Measurements from ENCODE around the gene MRPS16.
A peak's percentile ranks its signal among the peaks of the same experiment; 100 is the strongest.
"Not testable (repeated sequence)": the region's sequence is repeated elsewhere in the genome, so short reads cannot be mapped to it uniquely, and the experiment has no call there.

The MRPS16 gene
- total RNA-seq, result 31.4 to 71.7 reads per million in 2 donors

GRCh38 chr10:73252445-73253224 lies at the start of gene MRPS16:
TSS of gene MRPS16 (minus strand) at chr10:73252644. CDS start at chr10:73252482, 162 bp downstream.
- DNase-seq, result peak; percentile 85

DNA sequence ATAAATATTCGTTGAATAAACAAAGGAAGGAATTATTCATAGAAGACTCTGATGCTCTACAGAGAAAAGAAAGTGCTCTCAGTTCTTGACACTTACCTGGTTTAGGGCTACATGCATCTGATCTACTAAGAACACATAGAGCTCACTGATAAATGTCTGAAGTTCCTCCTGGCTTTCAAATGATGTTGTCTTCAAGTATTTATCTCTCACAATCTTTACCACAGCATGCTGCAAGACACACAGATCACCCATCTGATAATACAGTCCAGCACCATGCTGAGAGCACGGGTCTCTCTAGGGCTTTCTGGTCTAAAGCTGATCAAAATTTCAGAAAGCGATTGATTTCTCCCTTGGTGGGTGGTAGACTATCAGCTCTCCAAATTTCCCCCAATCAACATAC lies 44.5 kb upstream of the MRPS16 start:
- DNase-seq, result no peak

GRCh38 chr10:73293461-73293860 lies 41.0 kb upstream of the MRPS16 start:
- DNase-seq, result no peak

DNA sequence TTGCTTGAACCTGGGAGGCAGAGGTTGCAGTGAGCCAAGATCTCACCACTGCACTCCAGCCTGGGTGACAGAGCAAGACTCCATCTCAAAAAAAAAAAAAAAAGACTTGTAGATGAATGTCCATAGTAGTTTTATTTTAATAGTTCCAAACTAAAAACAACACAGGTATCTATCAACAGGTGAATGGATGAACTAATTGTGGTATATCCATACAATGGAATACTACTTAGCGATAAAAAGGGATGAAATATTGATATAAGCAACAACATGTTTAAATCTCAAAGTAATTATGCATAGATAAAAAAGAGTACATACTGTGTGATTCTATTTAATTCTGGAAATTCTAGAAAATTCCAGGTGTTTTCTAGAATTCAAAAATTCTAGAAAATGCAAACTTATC lies 37.5 kb upstream of the MRPS16 start:
- no peak for DNase-seq

DNA sequence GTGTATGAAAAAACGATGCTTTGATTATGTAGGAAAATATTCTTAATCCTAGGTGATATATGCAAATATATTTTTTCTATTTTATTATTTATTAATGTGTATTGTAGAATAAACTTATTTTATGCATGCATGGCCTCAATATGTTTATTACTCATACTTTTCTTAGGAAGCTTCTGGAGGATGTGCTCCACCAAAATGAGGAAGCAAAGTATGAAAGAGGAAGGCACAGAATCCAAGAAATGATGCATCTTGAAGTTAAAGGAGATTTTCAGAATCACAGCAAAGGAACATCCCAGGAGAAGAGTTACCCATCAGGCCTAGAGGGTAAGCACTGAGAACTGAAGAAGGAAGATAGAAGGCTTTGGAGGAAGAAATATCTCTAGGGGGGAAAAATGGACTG lies 35.0 kb upstream of the MRPS16 start:
- DNase-seq, result no peak

- no peak for DNase-seq
Measured at GRCh38 chr10:73281097-73281496, 28.7 kb upstream of the MRPS16 start.

DNA sequence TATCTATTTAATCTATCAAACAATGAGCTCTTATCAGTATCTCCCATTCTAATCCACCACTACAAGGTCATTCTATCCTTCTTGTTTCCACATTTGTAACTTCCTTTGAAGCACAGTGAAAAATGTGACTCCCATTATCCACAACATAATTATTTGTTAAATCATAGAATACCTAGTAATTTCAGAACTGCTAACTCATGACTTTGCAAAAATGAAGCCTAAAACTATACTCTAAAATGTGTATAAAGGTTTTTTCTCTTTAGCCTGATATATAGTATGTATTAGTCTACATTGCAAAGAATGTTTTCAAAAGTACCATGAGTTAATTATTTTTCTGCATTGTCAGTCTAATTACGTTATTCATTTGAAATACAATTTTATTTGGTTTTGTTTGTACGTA lies 12.0 kb upstream of the MRPS16 start:
- no peak for DNase-seq

GRCh38 chr10:73263693-73264347 lies 11.4 kb upstream of the MRPS16 start:
- no peak for DNase-seq

DNA sequence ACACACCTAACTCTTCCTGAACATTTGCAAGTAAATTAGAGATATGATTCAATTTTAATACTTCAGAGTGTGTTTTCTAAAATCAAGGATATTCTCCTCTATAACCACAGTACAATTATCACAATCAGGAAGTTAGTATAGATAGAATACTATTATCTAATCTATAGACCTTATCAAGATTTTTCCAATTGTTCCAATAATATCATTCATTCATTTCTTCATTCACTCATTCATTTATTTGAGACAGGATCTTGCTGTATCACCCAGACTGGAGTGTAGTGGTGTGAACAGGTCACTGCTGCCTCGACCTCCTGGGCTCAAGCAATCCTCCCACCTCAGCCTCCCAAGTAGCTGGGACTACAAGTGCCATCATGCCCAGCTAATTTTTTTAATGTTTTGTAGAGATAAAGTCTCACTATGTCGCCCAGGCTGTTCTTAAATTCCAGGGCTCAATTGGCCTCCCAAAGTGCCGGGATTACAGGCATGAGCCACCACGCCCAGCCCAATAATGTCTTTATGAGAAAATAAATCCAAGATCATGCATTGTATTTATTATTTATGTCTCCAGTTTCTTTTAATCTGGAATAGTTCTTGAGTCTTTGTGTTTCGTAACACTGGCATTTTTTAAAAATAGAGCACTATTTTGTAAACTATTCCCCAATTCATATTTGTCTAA lies 10.6 kb upstream of the MRPS16 start:
- no peak for DNase-seq

- no peak for DNase-seq
Measured at GRCh38 chr10:73262105-73262730, 9.8 kb upstream of the MRPS16 start.

DNA sequence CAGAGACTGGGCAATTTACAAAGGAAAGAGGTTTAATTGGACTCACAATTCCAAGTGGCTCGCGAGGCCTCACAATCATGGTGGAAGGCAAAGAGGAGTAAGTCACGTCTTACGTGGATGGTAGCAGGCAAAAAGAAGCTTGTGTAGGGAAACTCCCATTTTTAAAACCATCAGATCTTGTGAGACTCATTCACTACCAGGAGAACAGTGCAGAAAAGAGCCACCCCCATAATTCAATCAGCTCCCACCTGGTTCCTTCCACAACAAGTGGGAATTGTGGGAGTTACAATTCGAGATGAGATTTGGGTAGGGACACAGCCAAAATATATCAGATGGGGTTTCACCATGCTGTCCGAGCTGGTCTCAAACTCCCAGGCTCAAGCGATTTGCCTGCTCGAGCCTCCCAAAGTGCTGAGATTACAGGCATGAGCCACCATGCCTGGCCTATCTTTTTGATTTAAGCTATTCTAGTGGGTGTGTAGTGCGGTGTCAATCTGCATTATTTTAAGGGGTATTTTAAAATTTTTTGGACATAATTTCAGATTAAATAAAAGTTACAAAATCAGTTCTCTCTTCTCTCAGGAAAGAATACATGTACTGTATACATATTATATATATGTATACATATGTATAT lies 9.0 kb upstream of the MRPS16 start:
- DNase-seq, result no peak

- DNase-seq, result not testable (repeated sequence)
Measured at GRCh38 chr10:73258612-73259011, 6.2 kb upstream of the MRPS16 start.

- DNase-seq, result no peak
Measured at GRCh38 chr10:73253225-73253555, 746 bp upstream of the MRPS16 start.

DNA sequence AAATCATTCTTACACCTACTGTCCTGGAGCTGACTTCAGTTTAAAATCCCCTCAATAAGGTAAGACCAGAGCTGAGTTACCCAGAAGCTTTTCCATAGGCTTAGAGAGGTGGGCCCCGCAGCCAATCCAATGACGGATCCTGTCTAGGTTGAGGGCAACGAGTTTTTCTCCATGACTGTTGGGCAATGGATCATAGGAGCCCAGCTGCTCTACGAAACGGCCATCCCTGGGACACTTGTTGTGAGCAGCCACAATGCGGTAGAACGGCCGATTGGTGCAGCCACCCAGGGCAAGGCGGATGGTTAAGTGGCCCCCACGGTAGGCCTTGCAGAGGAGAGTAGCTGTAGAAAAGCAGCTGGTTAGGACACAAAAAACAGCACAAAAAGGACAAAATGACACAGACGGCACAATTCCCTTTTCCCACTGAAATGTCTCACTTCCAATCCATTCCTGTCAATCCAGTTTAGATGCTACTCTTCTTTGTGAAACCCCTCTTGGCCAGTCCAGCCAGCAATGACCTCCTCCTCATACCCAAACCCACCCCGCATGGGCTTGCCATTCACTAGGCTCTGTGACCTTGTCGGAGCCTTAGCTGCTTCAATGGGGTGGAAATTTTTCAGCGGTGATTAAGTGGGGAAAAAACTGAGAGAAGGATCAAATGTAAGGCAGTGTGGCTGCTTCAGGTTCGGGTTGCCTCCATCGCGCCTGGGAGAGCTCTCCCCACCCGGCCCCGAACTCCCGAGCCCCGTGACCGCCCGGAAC lies 580 bp downstream of the MRPS16 start:
- no peak for DNase-seq

DNA sequence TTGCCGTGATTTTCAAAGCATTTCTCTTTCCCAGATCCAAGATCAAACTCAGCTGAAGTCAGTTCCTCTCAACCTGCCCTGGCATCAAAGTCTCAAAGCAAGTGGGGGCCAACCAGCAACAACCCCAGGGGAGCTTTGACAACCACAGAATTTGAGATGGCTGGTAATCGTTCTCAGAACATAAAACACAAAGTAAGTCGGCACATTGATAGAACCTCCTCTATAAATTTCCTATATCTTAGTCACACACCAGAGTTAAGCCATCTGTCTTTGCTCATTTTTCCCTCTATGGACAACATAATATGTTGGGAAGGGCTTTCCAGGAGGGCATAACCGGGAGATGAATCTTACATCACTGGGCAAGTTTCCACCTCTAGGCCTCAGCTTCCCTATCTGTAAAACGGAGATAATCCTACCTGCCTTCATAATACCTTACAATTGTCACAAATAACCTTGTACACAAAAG lies 4.2 kb downstream of the MRPS16 start:
- DNase-seq, result no peak

DNA sequence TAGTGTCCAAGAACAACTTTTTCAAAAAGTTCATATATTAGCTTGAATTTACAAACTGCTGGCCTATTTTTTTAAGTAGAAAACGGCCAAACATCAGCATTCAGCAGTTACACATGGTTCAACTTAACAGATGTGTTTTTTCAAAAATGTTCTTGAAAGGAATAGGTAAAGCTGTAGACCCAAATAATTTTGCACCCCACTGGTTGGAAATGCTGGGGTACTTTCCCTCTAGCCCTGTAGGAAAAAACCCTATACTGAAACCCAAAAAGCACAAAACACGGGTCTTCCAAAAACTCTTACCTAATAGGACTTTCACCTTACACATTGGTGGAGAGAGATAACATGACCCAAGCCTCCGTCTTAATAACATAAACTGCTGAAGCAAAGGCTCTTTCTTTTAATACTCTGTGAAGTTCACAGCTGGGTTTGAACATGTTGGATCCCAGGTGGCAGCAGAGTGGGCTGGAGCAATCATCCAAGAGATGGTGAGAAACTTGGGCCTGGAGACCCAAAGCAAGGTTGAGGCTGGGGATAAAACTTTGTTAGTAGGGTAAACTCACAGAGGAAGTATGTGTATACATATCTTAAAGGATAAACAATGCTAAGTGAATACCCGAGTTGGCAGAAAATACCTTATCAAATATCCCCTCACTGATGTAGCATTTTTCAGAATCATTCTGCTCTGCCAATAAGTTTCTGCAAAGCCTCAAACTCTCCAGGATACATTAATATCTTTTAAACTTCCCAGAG lies 4.8 kb downstream of the MRPS16 start:
- no peak for DNase-seq

DNA sequence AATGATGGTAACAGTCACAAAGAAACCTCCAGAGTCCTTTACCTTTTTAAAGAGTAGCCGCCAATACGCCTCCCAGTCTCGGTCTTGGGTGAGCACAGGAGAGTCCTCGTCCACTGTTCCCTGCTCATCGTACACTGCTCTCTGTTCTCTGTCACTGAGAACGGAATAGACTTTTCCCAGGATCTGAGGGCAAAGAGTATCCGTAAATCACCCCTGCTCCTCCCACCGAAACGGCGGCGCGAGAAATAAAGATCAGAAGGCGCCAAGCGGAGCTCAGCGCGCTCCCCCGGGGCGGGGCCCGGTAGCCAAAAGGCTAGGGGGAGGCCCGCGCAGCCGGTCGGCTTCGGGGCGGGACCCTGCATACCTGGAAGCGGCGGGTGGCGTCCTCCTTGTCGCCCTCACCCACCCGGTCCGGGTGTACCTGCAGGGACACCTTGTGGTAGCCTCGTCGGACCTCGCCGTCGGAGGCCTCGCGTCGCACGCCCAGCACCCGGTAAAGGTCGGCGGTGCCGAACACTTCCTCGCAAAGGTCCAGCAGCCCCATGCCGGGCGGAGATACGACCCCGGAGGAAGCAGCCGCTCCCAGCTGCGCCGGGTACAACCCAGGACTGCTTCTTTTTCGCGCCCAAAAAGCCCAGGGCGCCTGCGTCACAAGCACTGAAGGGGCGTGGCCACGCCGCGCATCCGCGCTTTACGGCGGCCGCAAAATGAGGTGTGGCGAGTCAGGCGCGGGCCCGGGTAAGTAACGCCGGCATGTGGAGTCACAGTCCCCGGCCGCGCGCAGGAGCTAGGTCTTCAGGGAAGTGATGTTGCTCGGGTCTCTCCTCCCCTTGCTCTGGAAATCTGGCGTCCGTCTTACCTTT lies 5.6 kb downstream of the MRPS16 start, which contains the start of gene DNAJC9:
Gene DNAJC9, minus strand, starts transcription at position 610 of the 863 bp plus-strand sequence. Its CDS starts 66 bp downstream, at position 544.
- DNase-seq, result peak; percentile 97

DNA sequence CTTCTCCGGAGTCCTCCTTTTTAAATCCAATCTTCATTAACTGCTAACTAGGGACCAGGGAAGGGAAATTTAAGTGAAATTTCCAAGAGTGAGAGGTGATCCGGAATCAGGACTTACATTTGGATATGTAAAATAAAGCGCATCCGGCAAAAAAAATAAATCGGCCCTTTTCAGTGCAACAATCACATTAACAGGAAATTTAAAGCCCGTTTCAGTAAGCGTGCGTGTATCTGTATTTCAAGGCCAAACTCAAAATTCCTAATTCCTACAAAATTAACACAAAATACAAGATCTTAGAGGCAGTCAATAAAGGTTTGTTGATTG lies 6.2 kb downstream of the MRPS16 start:
- no peak for DNase-seq

GRCh38 chr10:73244866-73245477 lies 7.5 kb downstream of the MRPS16 start:
- no peak for DNase-seq

DNA sequence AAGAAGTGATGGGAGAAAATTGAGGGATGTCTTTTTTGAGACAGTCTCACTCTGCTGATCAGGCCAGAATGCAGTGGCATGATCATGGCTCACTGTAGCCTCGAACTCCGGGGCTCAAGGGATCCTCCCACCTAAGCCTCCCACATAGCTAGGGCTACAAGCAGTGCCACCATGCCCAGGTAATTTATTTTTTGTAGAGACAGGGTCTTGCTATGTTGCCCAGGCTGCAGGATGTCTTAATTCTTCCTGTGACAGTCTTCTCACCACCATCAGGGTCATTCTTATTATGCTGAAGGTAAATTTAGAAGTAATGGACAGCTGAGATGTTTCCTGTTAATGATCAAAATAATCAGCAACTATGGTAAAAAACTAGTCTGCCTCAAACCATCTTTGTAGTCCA lies 12.5 kb downstream of the MRPS16 start:
- no peak for DNase-seq

Data from T-helper 9 cell (primary cell).